GM12874 (cell line): ENCODE results near the gene STON2.

ENCODE experiments used
- TF ChIP-seq, protein P1 (sequence below): IDR thresholded peaks from 2 replicates; pipeline ENCODE4 v1.5.1; 2011; ENCODE audit warnings: low read depth, mild to moderate bottlenecking, control low read depth, low read length, moderate library complexity; ENCODE audit not compliant: insufficient read depth

The STON2 gene

DNA sequence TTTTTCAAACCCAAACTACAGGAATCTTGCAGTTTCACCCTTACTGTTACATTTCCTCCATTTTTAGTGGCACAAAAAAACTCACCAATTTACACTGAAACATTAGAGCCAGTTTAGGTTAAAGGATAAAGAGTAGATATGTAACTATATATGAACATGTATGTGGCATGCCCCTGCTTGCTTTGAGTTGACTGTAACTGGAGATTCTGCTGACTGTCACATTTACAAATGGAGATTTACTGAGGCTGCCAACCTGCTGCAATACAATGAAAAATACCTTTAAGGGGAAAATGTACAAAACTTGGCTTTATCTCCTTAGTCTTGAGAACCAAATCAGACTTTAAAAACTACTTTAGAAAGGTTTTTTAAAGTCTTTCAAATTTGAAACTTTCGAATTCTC is 28.3 kb downstream of the STON2 start:
- TF ChIP-seq, protein P1, sequence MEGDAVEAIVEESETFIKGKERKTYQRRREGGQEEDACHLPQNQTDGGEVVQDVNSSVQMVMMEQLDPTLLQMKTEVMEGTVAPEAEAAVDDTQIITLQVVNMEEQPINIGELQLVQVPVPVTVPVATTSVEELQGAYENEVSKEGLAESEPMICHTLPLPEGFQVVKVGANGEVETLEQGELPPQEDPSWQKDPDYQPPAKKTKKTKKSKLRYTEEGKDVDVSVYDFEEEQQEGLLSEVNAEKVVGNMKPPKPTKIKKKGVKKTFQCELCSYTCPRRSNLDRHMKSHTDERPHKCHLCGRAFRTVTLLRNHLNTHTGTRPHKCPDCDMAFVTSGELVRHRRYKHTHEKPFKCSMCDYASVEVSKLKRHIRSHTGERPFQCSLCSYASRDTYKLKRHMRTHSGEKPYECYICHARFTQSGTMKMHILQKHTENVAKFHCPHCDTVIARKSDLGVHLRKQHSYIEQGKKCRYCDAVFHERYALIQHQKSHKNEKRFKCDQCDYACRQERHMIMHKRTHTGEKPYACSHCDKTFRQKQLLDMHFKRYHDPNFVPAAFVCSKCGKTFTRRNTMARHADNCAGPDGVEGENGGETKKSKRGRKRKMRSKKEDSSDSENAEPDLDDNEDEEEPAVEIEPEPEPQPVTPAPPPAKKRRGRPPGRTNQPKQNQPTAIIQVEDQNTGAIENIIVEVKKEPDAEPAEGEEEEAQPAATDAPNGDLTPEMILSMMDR, result no peak

DNA sequence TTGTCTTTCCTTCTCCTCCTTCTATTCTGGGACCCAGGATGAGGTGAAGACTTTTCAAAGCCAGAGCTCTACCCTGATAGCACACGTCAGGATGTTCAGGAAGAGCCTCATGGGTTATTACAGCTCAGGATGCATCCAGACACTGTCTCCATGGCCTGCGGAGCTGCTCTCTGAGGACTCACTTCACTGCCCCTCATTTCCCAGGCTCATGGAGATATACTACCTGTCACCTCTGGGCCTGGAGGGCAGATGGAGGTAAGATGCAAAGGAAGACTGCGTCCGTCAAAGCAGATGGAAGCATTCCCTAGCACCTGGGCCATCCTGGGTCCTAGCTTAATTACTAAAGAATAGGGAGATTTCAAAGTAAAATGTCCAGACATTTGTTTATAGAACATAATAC is 32.6 kb downstream of the STON2 start:
- TF ChIP-seq, protein P1, result no peak

DNA sequence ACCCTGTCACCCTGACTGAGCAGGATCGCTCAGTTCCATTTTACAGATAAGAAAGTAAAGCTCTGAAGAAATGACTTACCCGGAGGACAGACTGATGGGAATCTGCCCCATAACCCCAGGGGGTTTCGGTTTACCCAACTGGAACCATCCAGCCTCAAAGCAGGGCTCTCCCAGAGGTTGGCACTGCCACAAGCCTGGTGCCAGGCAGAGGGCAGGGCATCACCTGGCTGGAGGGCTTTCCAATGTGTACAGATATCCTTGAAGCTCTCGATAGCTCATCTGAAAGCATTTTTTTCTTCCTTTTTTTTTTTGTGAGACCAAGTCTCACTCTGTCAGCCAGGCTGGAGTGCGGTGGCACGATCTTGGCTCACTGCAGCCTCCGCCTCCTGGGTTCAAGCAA is 33.2 kb downstream of the STON2 start:
- TF ChIP-seq, protein P1, result no peak

DNA sequence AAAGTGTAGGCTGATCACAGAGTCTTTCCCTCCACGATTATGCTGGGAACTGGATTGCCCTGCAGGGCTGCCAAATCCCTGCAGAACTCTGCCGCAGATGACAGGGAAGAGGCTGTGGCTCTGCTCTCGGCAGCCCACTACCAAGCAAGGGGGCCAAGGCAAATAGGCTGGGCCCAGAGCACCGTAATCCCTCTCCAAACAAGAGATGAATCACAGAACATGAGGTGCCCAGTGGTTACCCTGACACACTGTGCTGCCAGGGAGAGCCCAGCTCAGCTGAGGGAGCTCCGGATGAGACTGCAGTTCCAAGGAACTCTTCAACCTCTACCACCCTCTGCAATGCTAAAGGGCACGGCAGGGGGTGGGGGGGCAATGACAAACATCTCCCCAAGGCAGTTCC is 33.9 kb downstream of the STON2 start:
- TF ChIP-seq, protein P1, result no peak

DNA sequence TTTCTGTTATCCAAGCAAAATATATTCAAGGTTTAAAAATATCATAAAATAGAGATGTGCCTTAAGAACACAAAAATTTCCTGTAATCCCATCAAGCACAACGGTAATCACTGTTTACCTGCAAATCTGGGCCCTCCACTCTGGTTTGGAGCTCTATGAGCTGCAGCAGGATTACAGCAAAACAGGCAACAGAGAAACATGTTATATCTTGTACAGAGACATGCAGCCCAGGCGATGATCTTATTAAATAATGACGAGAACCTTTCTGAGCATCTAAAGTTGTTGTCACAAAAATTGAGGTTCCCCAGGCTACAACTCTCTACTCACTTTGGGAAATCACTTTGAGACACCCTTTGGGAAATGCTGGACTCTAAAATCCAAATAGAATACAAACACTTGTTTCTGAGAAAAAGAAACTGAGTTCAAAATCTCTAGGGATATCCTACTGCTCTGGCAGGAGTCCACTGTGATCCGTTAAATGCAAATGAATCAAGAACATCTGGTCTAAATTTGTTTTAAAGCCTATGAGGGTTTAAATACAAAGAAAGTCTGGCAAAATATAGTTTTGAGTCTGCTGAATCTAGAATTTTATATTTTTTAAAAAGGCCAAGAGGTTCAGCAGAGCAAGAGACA is 36.3 kb downstream of the STON2 start:
- TF ChIP-seq, protein P1, result no peak

DNA sequence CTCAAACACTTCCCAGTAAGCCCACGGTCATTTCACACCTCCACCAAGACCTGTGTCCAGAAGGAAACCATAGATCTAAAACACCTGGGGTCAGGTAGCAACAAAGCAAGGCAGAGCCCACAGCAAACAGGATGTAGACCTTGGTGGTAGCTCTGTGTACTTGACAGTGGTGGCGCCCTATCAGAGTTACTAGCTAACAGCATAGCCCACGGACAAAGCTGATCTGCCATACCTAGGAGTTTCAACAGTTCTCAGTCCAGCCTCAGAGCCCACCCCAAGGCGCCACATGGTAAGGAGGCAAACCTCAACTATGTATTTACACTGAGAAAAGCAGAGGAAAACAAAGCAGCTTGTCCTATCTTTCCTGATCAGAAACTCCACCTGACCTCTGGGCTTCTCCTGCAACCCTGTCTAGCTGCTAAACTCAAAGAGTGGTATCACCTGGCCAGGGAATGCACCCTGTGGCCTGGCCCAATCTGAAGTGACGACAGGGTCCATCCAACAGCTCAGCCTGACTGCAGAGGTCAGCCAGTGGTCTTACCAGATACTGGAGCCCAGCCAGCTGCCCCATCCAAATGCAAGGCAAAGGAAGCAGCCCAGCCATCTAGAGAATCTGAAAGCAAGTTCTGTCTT is 46.3 kb downstream of the STON2 start:
- TF ChIP-seq, protein P1, result no peak

DNA sequence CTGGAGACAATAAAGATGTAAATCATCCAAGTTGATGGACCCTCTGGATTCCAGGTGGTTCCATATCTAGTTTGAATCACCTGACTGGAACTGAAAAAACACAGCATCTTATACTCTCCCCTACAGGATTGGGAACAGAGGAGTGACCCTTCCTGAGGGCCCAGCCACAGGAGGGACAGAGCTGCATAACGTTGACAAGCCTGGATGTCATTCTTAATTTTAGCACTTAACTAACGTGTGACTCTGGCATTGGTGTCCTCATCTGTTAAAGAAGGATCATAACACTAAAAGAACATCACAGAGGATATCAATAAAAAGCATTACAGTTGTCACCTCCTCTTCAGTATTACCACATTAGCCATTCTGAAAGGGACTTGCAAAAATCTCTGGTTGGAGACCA is 47.7 kb downstream of the STON2 start:
- TF ChIP-seq, protein P1, result no peak
